IPS-20b (cell line): Measurements from ENCODE around the gene CCDC88B.

ENCODE experiments used
- H3K27ac ChIP-seq: one replicate; pipeline ENCODE4 v1.5.1; 2013; ENCODE audit warnings: low read length
- H3K27me3 ChIP-seq: 2 replicates; pipeline ENCODE4 v1.6.1; 2013; ENCODE audit warnings: mild to moderate bottlenecking, low read length, inconsistent platforms; ENCODE audit not compliant: insufficient read depth
- H3K36me3 ChIP-seq: 2 replicates; pipeline ENCODE4 v1.6.1; 2013; ENCODE audit warnings: low read depth, mild to moderate bottlenecking, inconsistent platforms, low read length, moderate library complexity; ENCODE audit not compliant: insufficient read depth
- H3K4me1 ChIP-seq: 2 replicates; pipeline ENCODE4 v1.6.1; 2013; ENCODE audit warnings: mild to moderate bottlenecking, control low read depth, inconsistent platforms, low read length, moderate library complexity; ENCODE audit not compliant: insufficient read depth
- H3K4me3 ChIP-seq: 2 replicates; pipeline ENCODE4 v1.5.1; 2013; ENCODE audit warnings: mild to moderate bottlenecking, low read length, inconsistent platforms
- H3K9ac ChIP-seq: 2 replicates; pipeline ENCODE4 v1.6.1; 2013; ENCODE audit warnings: low read depth, mild to moderate bottlenecking, inconsistent platforms, low read length, moderate library complexity
- H3K9me3 ChIP-seq: 2 replicates; pipeline ENCODE4 v1.6.1; 2013; ENCODE audit warnings: mild to moderate bottlenecking, low read depth, low read length, inconsistent platforms; ENCODE audit not compliant: insufficient read depth

The CCDC88B gene

GRCh38 chr11:64352099-64352994, 12.3 kb downstream of the CCDC88B start:
- H3K4me1 ChIP-seq, result peaks cover 6% of the 10 kb centered on the region; the same call in 1 of the 2 replicates
- no peaks in the 10 kb centered on the region for H3K36me3 ChIP-seq
- H3K27me3 ChIP-seq, result no peaks in the 10 kb centered on the region
- H3K27ac ChIP-seq, result no peak overlapping the region
- H3K4me3 ChIP-seq, result no peak overlapping the region
- H3K9ac ChIP-seq, result no peak overlapping the region
- no peaks in the 10 kb centered on the region for H3K9me3 ChIP-seq

- Histone ChIP-seq H3K4me1 (peaks cover 6% of the 10 kb centered on the region; the same call in 1 of the 2 replicates), H3K9me3 (no peaks in the 10 kb centered on the region), H3K27me3 (no peaks in the 10 kb centered on the region), H3K4me3 (no peak overlapping the region), H3K9ac (no peak overlapping the region), H3K27ac (no peak overlapping the region), H3K36me3 (no peaks in the 10 kb centered on the region)
Observed at GRCh38 chr11:64352995-64353714, 13.2 kb downstream of the CCDC88B start.

DNA sequence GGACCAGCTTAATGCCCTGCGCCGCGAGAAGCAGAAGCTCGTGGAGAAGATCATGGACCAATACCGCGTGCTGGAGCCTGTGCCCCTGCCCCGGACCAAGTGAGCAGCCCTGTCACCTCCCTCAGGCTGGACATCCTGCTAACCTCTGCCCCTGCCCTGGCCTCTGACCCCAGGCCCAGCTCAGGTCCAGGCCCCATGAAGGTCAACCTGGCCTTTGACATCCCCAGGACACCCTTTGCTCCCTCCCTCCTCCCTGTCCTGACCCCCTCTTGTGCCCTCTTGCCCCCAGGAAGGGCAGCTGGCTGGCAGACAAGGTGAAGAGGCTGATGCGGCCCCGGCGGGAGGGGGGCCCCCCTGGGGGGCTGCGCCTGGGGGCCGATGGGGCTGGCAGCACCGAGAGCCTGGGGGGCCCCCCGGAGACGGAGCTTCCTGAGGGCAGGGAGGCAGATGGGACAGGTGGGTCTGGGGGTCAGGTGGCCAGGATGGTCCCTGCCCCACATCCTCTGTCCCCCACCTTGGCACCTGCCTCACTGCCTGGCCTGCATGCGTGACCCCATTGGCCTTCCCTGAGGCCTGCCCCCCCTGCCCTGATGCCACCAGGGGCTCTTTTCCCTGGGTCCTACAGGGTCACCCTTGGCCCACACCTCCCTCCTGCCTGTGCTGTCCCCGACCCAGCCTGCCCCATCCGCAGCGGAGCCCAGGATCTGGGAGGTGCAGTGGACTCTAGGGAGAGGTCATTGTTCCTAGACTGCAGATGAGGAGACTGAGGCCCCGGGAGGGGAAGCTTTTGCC, 13.9 kb downstream of the CCDC88B start:
- peaks cover 6% of the 10 kb centered on the region; the same call in 1 of the 2 replicates for H3K4me1 ChIP-seq
- H3K9ac ChIP-seq, result no peak overlapping the region
- H3K27me3 ChIP-seq, result no peaks in the 10 kb centered on the region
- H3K4me3 ChIP-seq, result no peak overlapping the region
- no peaks in the 10 kb centered on the region for H3K36me3 ChIP-seq
- no peaks in the 10 kb centered on the region for H3K9me3 ChIP-seq
- no peak overlapping the region for H3K27ac ChIP-seq

DNA sequence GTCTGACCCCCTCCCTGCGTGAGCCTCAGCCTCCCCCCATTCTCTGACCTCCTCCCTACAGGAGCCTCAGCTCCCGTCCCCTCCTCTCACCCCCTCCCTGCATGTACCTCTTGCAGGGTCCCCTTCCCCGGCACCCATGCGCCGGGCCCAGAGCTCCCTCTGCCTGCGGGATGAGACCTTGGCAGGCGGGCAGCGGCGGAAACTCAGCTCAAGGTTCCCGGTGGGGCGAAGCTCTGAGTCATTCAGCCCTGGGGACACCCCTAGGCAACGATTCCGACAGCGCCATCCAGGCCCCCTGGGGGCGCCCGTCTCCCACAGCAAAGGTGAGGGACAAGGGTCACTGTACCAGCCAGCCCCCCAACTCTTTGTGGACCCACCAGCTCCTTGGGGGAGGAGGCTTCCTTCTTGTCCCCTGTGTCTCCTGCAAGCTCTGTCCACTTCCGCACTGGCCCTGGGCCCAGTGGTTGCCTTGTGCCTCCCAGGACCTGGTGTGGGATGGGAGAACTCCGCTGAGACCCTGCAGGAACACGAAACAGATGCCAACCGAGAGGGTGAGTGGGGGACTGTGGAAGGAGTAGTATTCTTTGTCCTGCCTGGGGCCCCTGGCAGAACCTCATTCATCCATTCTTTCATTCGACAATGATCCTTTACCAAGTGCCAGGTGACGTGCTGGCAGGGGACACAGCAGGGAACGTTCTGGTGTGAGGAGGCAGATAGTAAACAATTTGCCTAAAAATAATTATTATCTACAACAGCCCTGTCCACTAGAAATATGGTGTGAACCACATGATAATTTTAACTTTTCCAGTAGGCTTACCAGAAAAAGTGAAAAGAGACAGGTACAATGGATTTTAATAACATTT, 15.3 kb downstream of the CCDC88B start:
- no peaks in the 10 kb centered on the region for H3K9me3 ChIP-seq
- no peak overlapping the region; the same call in 1 of the 2 replicates for H3K9ac ChIP-seq
- H3K27me3 ChIP-seq, result no peaks in the 10 kb centered on the region

DNA sequence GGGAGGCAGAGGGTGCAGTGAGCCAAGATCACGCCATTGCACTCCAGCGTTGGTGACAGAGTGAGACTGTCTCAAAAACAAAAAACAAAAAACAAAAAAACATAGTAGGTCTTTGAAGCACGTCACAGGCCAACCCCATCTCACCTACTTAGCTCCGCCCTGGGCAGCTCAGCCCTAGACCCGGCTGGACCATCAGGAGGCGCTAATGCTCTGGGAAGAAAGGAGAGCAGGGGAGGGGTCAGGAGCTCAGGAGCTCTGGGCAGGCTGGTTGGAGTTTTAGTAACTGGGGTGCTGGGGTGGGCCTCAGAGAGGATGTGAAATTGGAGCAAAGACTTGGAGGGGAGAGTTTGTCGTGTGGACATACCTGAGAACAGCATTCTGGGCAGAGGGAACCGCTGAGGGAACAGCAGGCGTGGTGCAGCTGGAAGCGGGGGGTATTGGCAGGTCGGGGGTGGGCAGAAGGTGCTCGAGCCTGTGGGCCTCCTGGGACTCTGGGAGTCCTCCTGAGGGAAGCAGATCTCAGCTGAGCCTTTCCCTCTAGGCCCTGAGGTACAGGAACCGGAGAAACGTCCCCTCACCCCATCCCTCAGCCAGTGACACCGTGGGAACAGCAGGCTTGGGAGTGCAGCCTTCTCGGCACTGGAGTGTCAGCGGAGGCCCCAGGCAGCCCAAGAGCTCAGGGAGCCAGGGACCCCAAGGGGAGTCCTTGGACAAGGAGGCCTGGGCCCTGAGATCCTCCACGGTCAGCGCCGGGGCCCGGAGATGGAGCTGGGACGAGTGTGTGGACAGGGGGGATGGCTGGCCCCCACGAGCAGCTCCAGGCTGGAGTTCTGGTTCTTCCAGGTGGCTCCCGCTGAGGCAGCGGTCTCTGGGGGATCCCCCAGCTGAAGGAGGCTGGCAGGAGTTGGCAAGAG, 16.8 kb downstream of the CCDC88B start:
- H3K9me3 ChIP-seq, result no peaks in the 10 kb centered on the region
- H3K4me1 ChIP-seq, result peaks cover 6% of the 10 kb centered on the region; the same call in 1 of the 2 replicates
- H3K36me3 ChIP-seq, result peaks cover 5% of the 10 kb centered on the region; the same call in 1 of the 2 replicates
- H3K9ac ChIP-seq, result no peak overlapping the region
- no peak overlapping the region for H3K27ac ChIP-seq
- no peak overlapping the region for H3K4me3 ChIP-seq
- no peaks in the 10 kb centered on the region for H3K27me3 ChIP-seq

More for the DNA sequence above, 15.3 kb downstream of the CCDC88B start:
- H3K4me3 ChIP-seq, result peak overlapping the region; percentile 18; the same call in 1 of the 2 replicates
- H3K4me1 ChIP-seq, result peaks cover 6% of the 10 kb centered on the region; the same call in 1 of the 2 replicates
- H3K27ac ChIP-seq, result no peak overlapping the region
- no peaks in the 10 kb centered on the region for H3K36me3 ChIP-seq

- Histone ChIP-seq H3K9ac (no peak overlapping the region), H3K36me3 (peaks cover 12% of the 10 kb centered on the region), H3K9me3 (no peaks in the 10 kb centered on the region), H3K27me3 (no peaks in the 10 kb centered on the region), H3K27ac (no peak overlapping the region), H3K4me3 (no peak overlapping the region), H3K4me1 (peaks cover 6% of the 10 kb centered on the region; the same call in 1 of the 2 replicates)
Observed at GRCh38 chr11:64357446-64357845, 17.4 kb downstream of the CCDC88B start.

DNA sequence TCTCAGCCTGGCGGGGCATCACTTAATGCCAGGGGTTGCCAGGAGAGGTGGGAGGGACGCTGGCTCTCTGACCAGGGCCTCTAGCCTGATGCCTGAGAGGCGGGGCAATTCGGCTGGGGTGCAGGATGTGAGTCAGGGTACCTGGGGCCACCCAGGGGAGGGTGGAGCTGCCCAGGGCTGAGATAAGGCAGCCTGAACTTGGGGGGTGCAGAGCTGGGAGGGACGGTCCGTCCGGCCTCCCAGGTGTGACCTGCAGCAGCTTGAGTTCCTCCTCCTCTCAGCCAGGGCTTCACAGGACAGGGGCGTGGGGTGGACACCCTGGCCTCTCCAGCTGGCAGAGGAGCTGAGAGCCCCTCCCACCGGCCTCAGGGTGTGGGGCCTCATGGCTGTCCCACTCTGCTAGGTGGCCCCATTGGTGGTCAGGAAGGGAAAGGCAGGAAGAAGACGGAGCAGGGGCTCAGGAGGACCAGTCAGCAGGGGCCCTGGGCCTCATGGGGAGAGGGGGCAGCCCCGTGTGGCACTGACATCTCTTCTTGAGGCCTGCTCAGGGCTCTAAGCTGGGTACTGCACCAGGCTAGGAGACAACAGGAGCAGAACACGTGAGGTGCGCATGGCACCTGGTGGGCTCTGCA, 18.0 kb downstream of the CCDC88B start:
- no peaks in the 10 kb centered on the region for H3K9me3 ChIP-seq
- H3K27me3 ChIP-seq, result no peaks in the 10 kb centered on the region
- no peak overlapping the region for H3K27ac ChIP-seq
- no peak overlapping the region for H3K9ac ChIP-seq
- peaks cover 6% of the 10 kb centered on the region; the same call in 1 of the 2 replicates for H3K4me1 ChIP-seq
- H3K4me3 ChIP-seq, result no peak overlapping the region
- peaks cover 16% of the 10 kb centered on the region for H3K36me3 ChIP-seq

- no peak overlapping the region for H3K27ac ChIP-seq
- peaks cover 19% of the 10 kb centered on the region for H3K36me3 ChIP-seq
- H3K27me3 ChIP-seq, result no peaks in the 10 kb centered on the region
- H3K4me1 ChIP-seq, result peaks cover 6% of the 10 kb centered on the region; the same call in 1 of the 2 replicates
- H3K4me3 ChIP-seq, result peak overlapping the region; percentile 81; the same call in 1 of the 2 replicates
- H3K9ac ChIP-seq, result peak overlapping the region; percentile 66; the same call in 1 of the 2 replicates
- no peaks in the 10 kb centered on the region for H3K9me3 ChIP-seq
Observed at GRCh38 chr11:64358536-64358906, 18.5 kb downstream of the CCDC88B start.

DNA sequence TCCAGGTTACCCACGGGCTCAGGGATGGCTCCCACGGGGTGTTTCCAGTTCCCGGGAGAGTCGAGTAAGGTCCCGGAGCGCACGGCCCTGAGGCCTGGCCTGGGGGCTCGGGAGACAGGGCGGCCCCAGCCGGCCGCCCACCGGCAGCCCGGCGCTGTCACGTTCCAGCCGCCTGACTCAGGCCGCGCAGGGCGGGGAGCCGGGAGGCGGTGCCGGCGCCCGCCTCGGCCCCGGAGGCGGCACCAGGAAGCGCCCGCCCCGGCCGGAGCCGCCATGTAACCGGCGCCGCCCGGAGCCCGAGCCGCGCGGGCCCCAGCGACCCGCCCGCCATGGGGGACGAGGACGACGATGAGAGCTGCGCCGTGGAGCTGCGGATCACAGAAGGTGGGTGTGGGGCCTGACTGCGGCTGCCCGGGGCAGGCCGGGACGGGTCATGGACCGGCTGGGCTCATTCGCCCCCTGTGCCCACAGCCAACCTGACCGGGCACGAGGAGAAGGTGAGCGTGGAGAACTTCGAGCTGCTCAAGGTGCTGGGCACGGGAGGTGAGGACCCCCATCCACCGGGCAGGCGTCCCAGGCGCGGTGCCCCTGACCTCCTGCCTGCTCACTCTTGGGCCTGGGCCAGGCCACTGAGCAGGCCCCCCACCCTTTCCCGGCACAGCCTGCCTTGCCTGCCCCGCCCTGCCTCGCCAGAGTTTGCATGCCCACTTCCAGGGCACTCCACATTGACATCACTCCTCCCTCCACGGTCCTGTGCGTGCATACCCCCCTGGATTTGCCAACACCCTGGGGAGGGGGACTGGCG, 19.1 kb downstream of the CCDC88B start, which contains the start of gene RPS6KA4:
Gene RPS6KA4 (plus strand): TSS at position 256 of the 805 bp plus-strand sequence. CDS start 74 bp downstream, at position 330.
- Histone ChIP-seq H3K36me3 (peaks cover 19% of the 10 kb centered on the region), H3K27me3 (no peaks in the 10 kb centered on the region), H3K4me3 (peak within 1 kb of the TSS; percentile 81), H3K9me3 (no peaks in the 10 kb centered on the region), H3K4me1 (peaks cover 6% of the 10 kb centered on the region; the same call in 1 of the 2 replicates), H3K27ac (no peak within 1 kb of the TSS), H3K9ac (peak within 1 kb of the TSS; percentile 70)
